GM10266 (cell line): Measurements from ENCODE around the gene DNAJC30.

ENCODE experiments used
- DNase-seq: peaks from one replicate; pipeline ENCODE4 v3.0.0; 2012; ENCODE audit errors: extremely low spot score
- TF ChIP-seq, protein P1 (sequence below): IDR thresholded peaks from 2 replicates; pipeline ENCODE4 v1.5.1; 2012; ENCODE audit warnings: mild to moderate bottlenecking, low read depth; ENCODE audit not compliant: control insufficient read depth, insufficient read depth; ENCODE audit errors: missing control alignments

Gene DNAJC30

DNA sequence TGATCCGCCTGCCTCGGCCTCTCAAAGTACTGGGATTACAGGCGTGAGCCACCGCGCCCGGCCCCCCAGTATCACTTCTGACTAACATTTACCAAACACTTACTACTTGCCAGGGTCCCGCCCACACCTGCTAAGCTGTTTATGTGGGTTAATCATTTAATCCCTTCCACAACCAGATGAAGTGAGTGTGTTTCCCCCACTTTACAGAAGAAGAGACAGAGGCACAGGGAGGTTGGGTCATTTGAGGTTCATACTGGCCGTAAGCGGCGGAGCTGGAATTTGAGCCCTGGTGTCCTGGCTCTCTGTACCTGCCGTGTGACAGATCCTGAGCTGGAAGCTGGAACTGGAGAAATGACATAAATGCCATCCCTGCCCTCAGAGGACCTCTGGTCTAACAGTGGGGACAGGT, 30.7 kb downstream of the DNAJC30 start:
- TF ChIP-seq, protein P1, sequence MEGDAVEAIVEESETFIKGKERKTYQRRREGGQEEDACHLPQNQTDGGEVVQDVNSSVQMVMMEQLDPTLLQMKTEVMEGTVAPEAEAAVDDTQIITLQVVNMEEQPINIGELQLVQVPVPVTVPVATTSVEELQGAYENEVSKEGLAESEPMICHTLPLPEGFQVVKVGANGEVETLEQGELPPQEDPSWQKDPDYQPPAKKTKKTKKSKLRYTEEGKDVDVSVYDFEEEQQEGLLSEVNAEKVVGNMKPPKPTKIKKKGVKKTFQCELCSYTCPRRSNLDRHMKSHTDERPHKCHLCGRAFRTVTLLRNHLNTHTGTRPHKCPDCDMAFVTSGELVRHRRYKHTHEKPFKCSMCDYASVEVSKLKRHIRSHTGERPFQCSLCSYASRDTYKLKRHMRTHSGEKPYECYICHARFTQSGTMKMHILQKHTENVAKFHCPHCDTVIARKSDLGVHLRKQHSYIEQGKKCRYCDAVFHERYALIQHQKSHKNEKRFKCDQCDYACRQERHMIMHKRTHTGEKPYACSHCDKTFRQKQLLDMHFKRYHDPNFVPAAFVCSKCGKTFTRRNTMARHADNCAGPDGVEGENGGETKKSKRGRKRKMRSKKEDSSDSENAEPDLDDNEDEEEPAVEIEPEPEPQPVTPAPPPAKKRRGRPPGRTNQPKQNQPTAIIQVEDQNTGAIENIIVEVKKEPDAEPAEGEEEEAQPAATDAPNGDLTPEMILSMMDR, result no peak
- DNase-seq, result no peak

DNA sequence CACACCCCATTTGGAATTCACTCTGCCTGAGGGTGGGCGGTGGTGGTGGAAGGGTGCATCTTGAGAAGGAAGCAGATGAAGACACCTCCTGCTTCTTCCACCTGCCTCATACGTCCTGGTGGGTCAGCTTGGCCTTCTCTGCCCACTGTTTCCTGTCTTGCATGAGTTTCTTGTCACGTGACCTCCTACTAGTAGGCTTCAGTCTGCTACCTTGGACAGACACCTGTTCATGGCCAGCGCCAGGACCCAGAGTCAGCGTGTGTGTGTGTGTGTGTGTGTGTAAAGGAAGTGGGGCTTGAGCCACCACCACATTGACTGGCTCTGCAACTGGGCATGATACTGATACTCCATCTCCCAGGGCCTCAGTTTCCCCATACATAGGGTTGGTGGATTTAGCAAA, 32.7 kb downstream of the DNAJC30 start:
- no peak for DNase-seq
- TF ChIP-seq, protein P1, result no peak

DNA sequence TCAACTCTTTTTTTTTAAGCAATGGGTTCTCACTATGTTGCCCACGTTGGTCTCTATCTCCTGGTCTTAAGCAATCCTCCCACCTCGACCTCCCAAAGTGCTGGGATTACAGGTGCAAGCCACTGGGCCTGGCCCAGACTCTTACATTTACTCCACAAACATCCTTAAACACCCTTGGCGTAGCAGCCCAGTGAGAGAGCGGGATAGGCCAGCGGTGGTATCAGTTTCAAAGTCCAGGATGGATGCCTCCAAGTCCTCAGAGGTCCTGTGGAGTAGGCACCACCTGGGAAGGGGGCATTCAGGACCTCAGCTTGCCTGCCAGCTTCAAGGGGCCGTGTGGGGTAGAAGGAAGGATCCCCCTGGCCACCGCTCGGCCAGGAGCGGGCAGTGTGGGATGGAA, 33.7 kb downstream of the DNAJC30 start:
- DNase-seq, result no peak
- TF ChIP-seq, protein P1, result no peak

DNA sequence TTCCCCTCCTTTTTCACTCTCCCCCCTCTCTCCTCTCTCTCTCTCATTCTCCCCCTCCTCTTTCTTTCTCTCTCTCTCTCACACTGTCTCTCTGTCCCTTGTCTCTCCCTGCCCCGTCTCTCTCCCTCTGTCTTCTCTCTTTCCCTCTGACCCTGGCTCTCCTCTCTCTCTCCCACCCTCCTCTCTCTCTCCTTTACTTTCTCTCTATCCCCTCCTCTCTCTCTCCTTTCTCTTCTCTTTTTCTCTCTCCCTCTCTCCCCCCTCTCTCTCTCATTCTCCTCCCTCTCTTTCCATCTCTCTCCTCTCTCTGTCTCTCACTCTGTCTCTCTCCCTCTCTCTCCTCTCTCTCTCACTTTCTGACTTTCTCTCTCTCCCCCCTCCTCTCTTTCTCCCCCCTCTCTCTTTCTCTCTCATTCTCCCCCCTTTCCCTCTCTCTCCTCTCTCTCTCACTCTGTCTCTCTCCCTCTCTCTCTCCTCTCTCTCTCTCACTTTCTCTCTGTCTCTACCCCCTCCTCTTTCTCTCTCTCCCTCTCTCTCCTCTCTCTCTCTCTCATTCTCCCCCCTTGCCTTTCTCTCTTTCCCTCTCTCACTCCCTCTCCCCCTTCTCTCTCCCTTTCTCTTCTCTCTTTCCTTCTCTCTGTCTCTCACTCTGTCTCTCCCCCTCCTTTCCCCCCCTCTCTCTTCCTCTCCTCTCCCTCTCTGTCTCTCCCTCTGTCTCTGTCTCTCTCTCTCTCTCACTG, 34.5 kb downstream of the DNAJC30 start:
- DNase-seq, result no peak
- TF ChIP-seq, protein P1, result no peak

DNA sequence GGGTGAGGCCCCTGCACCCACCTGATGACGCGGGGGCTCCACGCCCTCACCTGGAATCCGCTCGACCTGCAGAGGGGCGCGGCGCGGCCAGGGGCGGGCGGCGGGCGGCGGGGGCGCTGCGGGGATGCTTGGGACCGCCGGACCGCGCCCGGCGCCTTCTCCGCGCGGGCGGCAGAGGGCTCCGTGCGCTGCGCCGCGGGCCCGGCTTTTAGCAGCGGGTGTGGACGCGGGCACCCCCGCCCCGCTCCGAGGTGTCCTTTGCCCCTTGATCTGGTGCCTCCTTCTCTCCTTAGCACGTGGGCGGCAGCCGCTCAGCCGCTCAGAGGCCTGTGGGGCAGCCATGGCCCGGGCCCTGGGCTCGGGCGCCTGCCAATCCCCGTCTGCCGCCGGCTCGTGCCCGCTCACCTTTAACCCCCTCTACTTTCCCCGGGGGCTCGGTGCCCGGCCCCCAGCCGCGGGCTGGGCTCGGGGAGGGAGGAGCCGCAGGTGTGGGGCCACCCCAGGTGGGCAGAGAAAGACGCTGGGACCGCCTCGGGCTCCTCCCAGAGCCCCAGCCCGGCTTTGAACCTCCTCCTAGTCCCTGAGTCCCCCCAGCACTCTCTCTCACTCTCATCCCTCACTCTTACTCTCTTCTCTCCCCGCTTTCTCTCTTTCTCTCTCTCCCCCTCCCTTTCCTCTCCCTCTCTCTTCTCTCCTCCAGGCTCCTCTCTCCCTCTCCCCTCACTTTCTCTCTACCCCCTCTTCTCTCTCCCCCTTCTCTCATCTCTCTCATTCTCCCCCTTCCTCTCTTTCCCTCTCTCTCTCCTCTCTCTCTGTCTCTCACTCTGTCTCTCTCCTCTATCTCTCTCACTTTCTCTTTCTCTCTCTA, 35.3 kb downstream of the DNAJC30 start:
- peak; percentile 53 for DNase-seq
- TF ChIP-seq, protein P1, result no peak

DNA sequence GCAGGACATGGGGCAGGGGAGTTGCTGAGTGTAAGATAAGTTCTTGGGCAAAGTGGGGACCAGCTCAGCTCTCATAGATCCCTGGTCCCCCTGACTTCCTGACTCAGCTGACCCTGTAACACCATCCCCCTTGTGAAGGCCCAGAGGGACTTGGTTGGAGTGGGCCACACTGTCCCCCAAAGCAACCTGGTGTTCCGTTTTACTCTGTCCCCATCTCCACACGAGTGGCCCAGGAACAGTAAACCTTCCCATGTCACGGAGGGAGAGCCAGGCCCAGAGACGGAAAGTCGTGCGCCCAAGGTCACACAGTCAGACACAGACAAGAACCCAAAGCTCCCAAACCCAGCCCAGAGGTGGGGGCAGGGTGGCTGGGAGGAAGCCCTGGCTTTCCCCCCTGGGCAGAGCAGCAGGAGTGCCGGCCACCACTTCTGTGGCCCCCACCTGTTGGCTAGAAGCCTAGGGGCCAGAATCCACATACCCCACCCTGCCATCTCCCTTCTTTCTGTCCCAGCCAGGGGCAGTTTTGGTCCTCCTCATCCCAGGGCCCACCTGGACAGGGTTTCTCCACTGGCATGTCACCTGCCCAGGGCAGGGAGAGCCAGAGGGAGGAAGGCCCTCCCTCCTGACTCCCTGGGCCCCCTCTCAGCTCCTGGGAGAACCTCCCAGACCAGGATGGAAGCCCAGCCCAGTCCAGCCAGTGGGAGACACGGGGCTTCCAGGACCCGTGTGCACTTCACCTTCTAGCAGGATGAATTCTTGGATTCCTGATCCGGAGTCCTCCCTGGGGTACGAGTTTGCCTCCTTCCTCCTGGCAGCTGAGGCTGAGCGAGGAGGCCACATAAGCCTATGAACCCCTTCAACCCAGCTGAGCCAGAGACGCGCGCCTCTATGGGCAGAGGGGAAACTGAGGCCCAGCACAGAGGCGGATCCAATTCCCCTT, 36.2 kb downstream of the DNAJC30 start:
- TF ChIP-seq, protein P1, result no peak
- no peak for DNase-seq
